HEK293 (cell line): ENCODE measurements around the gene SLMAP.

Experiments
- CTCF ChIP-seq: fragments of 450-650 bp; formaldehyde crosslinking; IDR thresholded peaks from 2 replicates; pipeline ENCODE4 v1.5.1; 2016; ENCODE audit warnings: missing biosample characterization, missing genetic modification characterization
- ZNF121 ChIP-seq: fragments of 450-650 bp; formaldehyde crosslinking; IDR thresholded peaks from 2 replicates; pipeline ENCODE4 v1.5.1; 2016; ENCODE audit warnings: missing biosample characterization, missing genetic modification characterization
- ZNF280D ChIP-seq: fragments of 450-650 bp; formaldehyde crosslinking; IDR thresholded peaks from 2 replicates; pipeline ENCODE4 v1.5.1; 2016; ENCODE audit warnings: missing biosample characterization, missing genetic modification characterization
- ZNF692 ChIP-seq: fragments of 450-650 bp; formaldehyde crosslinking; IDR thresholded peaks from 2 replicates; pipeline ENCODE4 v1.5.1; 2016; ENCODE audit warnings: missing biosample characterization, missing genetic modification characterization
- ZNF701 ChIP-seq: fragments of 450-650 bp; formaldehyde crosslinking; IDR thresholded peaks from 2 replicates; pipeline ENCODE4 v1.5.1; 2016; ENCODE audit warnings: missing biosample characterization, missing genetic modification characterization
- ZNF707 ChIP-seq: fragments of 450-650 bp; formaldehyde crosslinking; IDR thresholded peaks from 2 replicates; pipeline ENCODE4 v1.5.1; 2016; ENCODE audit warnings: missing biosample characterization, missing genetic modification characterization

GRCh38 chr3:57855943-57856342 lies 99.8 kb downstream of the SLMAP start:
- TF ChIP-seq CTCF (tag by site-specific recombination) (no peak), ZNF280D (tag by site-specific recombination) (no peak), ZNF692 (tag by site-specific recombination) (no peak), ZNF121 (tag by site-specific recombination) (no peak), ZNF701 (no peak), ZNF707 (tag by site-specific recombination) (no peak)
